HG02852 (cell line): ENCODE data around the gene ZNF367.
"Not testable (repeated sequence)": the region's sequence is repeated elsewhere in the genome, so short reads cannot be mapped to it uniquely, and the experiment has no call there.

Source experiments
- ATAC-seq: cut with Tn5 transposase; IDR thresholded peaks from one replicate; pipeline ENCODE4 v1.9.1; 2021; ENCODE audit warnings: mild to moderate bottlenecking, moderate library complexity; ENCODE audit not compliant: unreplicated experiment

ZNF367 gene

DNA sequence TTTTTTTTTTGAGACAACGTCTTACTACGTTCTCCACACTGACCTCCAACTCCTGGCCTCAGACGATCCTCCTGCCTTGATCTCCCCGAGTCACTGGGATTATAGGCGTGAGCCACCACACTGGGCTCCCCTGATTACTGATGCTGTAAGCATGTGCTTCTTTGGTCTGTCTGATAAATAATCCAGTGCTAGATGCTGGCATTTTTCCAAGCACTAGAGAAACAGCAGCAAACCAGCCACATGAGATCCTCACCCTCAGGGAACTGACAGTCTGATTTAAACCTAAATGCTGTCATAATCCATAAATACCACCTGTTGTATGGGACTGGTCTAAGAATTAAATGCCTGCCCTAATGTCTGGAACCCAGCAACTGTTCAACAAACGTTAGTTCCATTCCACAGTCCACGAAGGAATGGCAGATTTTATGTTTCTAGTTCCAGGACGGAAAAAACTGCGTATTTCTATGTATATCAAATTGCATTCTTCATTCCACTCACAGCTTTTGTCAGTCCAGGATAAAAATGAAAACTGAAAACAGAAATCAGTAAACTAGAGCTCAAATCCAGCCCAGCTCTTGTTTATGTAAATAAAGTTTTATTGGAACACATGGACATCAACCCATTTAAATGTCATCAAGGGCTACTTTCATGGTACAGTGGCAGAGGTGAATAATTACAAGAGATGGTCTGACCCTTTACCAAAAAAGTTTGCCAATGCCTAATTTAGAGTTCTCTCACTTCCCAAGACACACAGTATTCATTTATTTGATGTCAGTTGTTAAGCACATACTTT is 54.8 kb downstream of the ZNF367 start:
- no peak for ATAC-seq

DNA sequence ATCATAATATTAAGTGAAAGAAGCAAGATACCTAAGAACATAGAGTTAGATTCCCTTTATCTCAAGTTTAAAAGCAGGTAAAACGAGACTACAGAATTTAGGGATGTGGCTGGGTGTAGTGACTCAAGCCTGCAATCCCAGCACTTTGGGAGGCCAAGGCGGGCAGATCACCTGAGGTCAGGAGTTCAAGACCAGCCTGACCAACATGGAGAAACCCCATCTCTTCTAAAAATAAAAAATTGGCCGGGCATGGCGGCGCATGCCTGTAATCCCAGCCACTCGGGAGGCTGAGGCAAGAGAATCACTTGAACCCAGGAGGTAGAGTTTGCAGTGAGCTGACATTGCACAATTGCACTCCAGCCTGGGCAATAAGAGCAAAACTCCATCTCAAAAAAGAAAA is 56.1 kb downstream of the ZNF367 start:
- not testable (repeated sequence) for ATAC-seq

DNA sequence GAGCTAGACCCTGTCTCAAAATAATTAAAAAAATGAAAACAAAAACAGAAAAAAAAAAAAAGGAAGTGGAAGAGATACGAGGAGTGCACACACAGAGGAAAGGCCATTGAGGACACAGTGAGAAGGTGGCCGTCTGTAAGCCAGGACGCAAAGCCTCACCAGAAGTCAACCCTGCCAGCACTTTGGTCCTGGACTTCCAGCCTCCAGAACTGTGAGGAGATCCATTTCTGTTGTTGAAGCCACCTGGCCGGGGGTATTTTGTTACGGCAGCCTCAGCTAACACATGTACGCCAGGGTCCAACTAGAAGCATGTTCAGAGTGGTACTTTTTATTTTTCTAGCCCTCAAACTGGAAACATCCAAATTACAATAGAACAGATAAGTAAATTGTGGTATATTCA is 56.5 kb downstream of the ZNF367 start:
- ATAC-seq = no peak

DNA sequence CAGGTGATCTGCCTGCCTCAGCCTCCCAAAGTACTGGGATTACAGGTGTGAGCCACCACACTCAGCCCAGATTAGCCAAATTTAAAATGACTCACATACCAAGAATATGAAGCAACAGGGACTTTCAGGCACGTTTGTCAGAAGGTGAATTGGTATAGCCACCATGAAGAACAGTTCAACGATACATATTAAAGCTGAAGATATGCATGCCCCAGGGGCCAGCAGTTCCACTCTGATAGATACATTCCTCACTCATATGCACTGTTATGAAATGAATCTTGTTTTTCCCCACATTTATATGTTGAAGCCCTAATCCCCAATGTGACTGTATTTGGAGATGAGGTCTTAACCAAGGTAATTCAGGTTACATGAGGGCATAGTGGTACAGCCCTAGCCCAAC is 57.2 kb downstream of the ZNF367 start:
- ATAC-seq = no peak

DNA sequence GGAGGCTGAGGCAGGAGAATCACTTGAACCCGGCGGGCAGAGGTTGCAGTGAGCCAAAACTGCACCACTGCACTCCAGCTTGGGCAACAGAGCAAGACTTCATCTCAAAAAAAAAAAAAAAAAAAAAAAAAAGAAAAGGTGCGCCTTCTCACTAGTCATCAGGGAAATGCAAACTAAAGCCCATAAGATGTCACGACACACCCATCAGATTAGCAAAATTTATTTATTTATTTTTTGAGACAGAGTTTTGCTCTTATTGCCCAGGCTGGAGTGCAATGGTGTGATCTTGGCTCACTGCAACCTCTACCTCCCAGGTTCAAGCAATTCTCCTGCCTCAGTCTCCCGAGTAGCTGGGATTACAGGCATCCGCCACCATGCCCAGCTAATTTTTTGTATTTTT is 57.6 kb downstream of the ZNF367 start:
- ATAC-seq = not testable (repeated sequence)

DNA sequence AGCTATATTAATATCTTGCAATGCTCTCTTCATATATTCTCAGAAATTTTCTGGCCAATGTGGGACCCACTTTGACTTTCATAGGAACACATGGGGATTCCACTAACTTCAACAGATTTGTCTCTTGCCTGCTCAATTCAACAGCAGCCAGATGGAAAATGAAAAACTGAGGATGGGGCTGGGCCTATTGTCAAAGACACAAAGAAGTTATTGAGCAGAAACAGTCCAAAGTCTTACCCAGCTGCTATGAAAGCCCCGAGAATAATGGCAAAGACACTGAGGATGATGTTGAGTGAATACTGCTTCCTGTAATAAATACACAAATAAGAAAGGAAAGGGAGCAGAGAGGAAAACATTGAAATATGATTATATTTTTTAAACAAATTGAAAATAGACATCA is 67.3 kb downstream of the ZNF367 start:
- no peak for ATAC-seq

DNA sequence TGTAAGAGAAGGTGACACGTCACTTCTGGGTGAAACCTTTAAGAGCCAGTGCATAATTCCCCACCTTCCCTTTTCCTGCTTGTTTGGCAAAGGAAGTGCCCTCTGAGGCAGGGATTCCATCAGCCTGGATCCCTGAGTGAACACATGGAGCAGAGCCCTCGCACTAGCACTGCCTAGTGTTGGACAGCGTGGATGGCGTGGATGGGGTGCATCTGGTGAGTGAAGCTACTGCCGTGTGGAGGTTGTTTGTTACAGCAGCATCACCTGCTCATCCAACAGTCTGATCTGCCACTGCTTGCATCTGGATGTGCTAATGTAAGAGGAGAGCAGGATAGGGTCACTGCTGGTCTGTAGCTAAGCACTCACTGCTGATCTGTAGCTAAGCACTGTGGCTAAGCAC is 69.9 kb downstream of the ZNF367 start:
- no peak for ATAC-seq

DNA sequence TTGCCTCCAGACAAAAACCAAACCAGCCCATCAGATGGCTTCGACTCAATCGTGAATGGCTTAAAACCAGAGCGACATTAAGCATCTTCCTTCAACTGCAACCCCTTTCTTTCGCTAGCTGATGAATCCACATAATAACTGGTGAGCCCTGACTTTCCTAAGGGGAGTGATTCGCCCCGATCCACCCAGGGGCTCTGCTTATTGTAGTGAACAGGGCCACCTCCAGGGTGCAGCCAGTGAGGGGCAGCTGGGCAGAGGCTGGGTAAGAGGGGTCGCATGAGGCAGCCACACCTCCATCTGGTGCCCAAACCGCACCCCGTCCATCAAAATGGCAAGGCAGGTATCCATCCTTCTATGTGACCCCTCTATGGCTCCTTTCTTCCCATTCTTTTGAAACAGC is 72.6 kb downstream of the ZNF367 start:
- no peak for ATAC-seq

DNA sequence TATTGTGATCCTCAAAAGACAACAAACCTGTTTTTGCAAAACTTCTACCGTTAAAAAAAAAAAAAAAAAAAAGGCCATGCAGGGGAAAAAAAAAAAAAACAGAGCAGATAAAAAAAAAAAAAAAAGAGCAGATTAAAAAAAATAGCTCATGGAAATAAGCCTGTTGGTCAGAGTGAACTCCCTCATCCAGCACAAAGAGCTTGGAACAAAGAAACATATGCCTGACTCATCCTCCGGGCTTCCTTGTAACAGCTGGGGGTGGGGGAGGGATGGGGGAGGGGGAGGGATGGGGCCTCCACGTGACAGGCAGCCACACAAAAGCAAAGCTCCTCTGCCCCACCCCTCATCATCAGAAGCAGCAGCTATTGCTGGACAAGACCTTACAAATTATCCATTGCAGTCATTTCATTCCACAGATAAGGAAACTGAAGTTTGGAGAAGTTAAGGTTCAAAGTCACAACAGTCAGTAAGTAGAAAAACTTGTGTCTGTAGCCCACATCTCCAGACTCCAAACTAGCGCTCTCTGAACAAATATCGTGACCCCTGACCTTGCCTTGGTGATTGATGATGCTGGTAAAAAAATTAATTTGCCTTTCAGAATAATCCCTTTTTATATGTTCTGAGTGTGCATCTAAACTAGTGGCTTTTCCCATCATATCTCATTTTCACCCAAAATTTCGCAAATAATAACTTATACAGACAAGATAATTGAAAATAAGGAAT is 73.6 kb downstream of the ZNF367 start:
- no peak for ATAC-seq

DNA sequence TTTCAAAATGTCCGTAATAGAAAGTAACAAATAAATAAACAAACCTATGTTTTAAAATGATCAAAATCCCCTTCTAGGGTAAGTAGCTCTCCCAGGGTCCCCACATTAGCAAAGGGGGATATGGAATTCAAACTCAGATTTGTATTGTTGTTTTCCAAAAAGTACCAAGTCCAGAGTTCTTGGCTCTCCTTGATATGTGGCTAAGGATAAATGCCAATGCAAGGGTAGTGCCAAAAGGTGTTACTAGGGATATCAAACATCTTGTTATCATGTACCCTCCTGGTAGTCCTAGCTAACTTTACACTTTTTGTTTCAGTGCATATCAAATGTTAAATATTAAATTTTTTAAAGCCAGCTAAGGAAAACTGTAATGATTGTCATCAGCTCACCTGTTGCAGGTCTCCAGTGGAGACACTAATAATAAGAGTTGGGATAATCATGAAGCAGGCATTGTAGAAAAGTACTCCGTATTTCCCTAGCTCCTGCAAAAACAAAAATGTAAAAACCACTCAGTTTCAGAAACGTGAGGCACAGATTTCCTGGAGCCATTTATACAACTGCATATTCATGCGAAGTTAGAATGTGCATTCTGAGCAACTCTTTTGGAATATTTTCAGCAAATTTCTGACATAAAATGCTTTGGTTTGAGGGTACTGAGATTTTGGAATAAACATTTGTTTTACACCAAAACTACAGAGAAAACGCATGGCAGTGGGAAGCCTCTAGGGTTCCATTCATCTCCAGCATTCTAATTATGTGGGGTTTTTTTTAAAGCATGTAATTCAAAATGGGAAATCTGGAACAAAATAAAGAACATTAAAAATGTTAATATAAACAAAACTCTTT is 74.4 kb downstream of the ZNF367 start:
- ATAC-seq = no peak

DNA sequence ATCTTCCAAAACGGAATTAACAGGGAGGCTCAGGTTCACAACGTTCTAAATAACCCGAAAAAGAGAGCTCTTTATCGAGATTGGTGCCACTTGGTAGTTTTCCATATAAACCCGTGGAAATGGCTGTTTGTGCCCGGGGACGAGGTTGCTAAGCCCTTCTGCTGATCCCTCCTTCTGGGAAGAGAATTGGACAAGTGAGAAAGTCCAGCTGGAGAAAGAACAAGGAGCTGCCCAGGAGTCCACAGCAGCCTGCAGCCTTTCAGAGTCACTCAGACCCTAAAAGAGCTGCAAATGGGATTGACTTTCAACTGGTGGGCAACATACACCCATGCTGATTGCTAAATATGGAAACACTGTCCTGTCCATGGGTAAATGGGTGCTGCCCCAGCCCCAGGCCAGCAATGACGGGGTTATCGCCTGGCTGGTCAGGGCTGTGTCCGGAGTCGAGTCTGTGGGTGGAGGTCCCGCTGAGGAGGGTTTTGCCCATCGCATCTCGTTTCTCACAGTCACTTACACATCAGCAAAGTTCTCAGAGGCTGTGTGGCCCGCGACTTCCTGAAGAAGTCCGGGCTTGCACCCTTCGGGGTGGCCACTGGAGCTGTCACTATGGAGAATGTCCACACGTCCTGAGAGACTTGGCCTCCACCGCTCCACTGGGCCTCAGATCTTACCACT is 75.5 kb downstream of the ZNF367 start:
- ATAC-seq = no peak

DNA sequence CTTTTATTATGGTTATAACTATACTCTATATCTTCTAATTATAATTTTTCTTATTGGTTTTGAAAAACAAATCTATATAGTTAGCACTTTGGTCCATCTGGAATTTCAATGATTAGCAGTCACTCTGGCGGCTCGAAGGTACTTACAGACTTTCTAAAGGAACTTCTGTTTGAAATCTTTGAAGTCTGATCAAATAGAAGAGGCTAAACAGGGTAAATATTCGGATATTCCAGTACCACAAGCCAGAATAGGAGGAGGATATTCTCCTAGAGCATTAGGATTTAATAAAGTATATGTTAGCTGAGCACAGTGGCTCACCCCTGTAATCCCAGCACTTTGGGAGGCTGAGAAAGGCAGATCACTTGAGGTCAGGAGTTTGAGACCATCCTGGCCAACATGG is 77.5 kb downstream of the ZNF367 start:
- ATAC-seq = no peak

DNA sequence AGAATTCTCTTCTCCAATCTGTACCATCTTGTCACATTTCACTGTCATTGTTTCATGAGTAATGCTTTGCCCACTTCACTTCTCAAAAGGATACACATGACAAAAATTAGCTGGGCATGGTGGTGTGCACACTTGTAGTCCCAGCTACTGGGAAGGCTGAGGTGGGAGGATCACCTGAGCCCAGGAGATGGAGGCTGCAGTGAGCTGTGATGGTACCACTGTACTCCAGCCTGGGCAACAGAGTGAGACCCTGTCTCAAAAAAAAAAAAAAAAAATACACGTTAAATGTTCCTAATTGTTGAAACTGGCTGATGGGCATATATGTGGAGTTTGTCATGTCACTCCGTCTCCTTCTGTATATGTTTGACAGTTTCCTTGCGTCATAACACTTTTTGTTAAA is 79.9 kb downstream of the ZNF367 start:
- no peak for ATAC-seq
